GM23338 (cell line): ENCODE results near the gene LRRIQ4. TPM values are rescaled to one million over a fixed set of nuclear protein-coding genes. Genes with fewer than 3 reads are reported as not detected.

Experiments used
- ATAC-seq: fragments of 200-7000 bp; cut with Tn5 transposase; 3 replicates; pipeline ENCODE4 v1.9.1; 2020
- DNase-seq: peaks from one replicate; pipeline ENCODE4 v3.0.0-alpha.2; 2015; ENCODE audit warnings: low spot score
- H2AFZ ChIP-seq: fragments of 200-600 bp; sonication (generic); 2 replicates; pipeline ENCODE4 v1.8.0; 2016; ENCODE audit warnings: antibody characterized with exemption, mild to moderate bottlenecking, moderate library complexity
- H3F3A ChIP-seq: fragments of 200-600 bp; sonication (generic); replicated peaks from 2 replicates; pipeline ENCODE4 v1.8.0; 2017; ENCODE audit warnings: antibody characterized with exemption, mixed run types, low read depth
- H3K27ac ChIP-seq: fragments of 200-600 bp; sonication (generic); 2 replicates; pipeline ENCODE4 v1.6.1; 2016; ENCODE audit warnings: low read depth
- H3K27me3 ChIP-seq: fragments of 200-600 bp; sonication (generic); 2 replicates; pipeline ENCODE4 v1.8.0; 2016; ENCODE audit warnings: mild to moderate bottlenecking, mixed run types, moderate library complexity; ENCODE audit not compliant: insufficient read depth
- H3K36me3 ChIP-seq: fragments of 200-600 bp; sonication (generic); 2 replicates; pipeline ENCODE4 v1.8.0; 2016; ENCODE audit warnings: mild to moderate bottlenecking; ENCODE audit not compliant: insufficient read depth
- H3K4me1 ChIP-seq: fragments of 200-600 bp; sonication (generic); 2 replicates; pipeline ENCODE4 v1.8.0; 2016; ENCODE audit warnings: mild to moderate bottlenecking, moderate library complexity; ENCODE audit not compliant: insufficient read depth
- H3K4me2 ChIP-seq: fragments of 200-600 bp; sonication (generic); 2 replicates; pipeline ENCODE4 v1.7.1; 2017; ENCODE audit warnings: mixed run types
- H3K4me3 ChIP-seq: fragments of 200-600 bp; sonication (generic); 2 replicates; pipeline ENCODE4 v1.6.1; 2016; ENCODE audit warnings: mixed run types
- H3K79me2 ChIP-seq: fragments of 200-600 bp; sonication (generic); replicated peaks from 2 replicates; pipeline ENCODE4 v1.8.0; 2017; ENCODE audit warnings: mild to moderate bottlenecking; ENCODE audit not compliant: insufficient read depth
- H3K9me2 ChIP-seq: fragments of 200-600 bp; sonication (generic); 2 replicates; pipeline ENCODE4 v1.8.0; 2017; ENCODE audit not compliant: insufficient read depth
- H4K20me1 ChIP-seq: fragments of 200-600 bp; sonication (generic); replicated peaks from 2 replicates; pipeline ENCODE4 v1.8.0; 2017; ENCODE audit warnings: mild to moderate bottlenecking; ENCODE audit not compliant: insufficient read depth
- H3K27ac Mint-ChIP-seq: 2 replicates; pipeline ENCODE4 v1.8.0; 2020; ENCODE audit warnings: inconsistent platforms, mild to moderate bottlenecking, moderate library complexity, mixed read lengths
- H3K27me3 Mint-ChIP-seq: 3 replicates; pipeline ENCODE4 v1.8.0; 2022; ENCODE audit warnings: low read depth, mild to moderate bottlenecking, moderate library complexity, mixed read lengths, inconsistent platforms; ENCODE audit not compliant: insufficient read depth, poor library complexity
- H3K36me3 Mint-ChIP-seq: 3 replicates; pipeline ENCODE4 v1.8.0; 2021; ENCODE audit warnings: low read depth, mild to moderate bottlenecking, inconsistent platforms, moderate library complexity, mixed read lengths
- H3K4me1 Mint-ChIP-seq: 3 replicates; pipeline ENCODE4 v1.8.0; 2020; ENCODE audit warnings: mild to moderate bottlenecking, inconsistent platforms, mixed read lengths
- H3K4me3 Mint-ChIP-seq: 3 replicates; pipeline ENCODE4 v1.8.0; 2021; ENCODE audit warnings: moderate library complexity, mild to moderate bottlenecking, inconsistent platforms, mixed read lengths
- H3K9me3 Mint-ChIP-seq: 3 replicates; pipeline ENCODE4 v1.8.0; 2020; ENCODE audit warnings: moderate library complexity, mild to moderate bottlenecking, inconsistent platforms, mixed read lengths
- CREB1 ChIP-seq: fragments of 250-450 bp; sonication (Bioruptor Pico); IDR thresholded peaks from 2 replicates; pipeline ENCODE4 v1.5.0; 2020; ENCODE audit warnings: low read depth, mild to moderate bottlenecking, moderate library complexity
- EZH2phosphoT487 ChIP-seq: fragments of 200-600 bp; sonication (generic); IDR thresholded peaks from one replicate; pipeline ENCODE4 v1.8.1; 2018; ENCODE audit warnings: antibody characterized with exemption; ENCODE audit not compliant: unreplicated experiment
- POLR2AphosphoS5 ChIP-seq: IDR thresholded peaks from 2 replicates; pipeline ENCODE4 v1.6.1; 2016; ENCODE audit warnings: antibody characterized with exemption, low read depth
- polyA plus RNA-seq: library from polyadenylated mRNA; unstranded; fragments of >200 nt; fragmentation: Nextera tagmentation; extraction: Ambion mirVana; gene quantifications from 2 replicates; pipeline ENCODE4 v1.2.1, GENCODE V29; 2016
- total RNA-seq: library from RNA; depleted of rRNA; stranded (reverse); fragments of >200 nt; shearing (Covaris generic); gene quantifications from 2 replicates; pipeline ENCODE4 v1.2.3, GENCODE V29; 2014
- TF ChIP-seq, protein P1 (sequence below), 2 experiments: fragments of 200-600 bp in 1 of 2; sonication (generic) in 1 of 2; conservative IDR thresholded peaks; 2 replicates each; pipeline versions ENCODE4 v1.5.1 to v1.6.1; 2016 to 2017; ENCODE audit warnings: antibody characterized with exemption in 2 of 2, low read depth in 2 of 2, mild to moderate bottlenecking in 2 of 2, moderate library complexity in 1 of 2

Gene LRRIQ4
- total and polyA plus RNA-seq, 2 experiments from 2014 or later = 0.29 TPM; not detected in 1

DNA sequence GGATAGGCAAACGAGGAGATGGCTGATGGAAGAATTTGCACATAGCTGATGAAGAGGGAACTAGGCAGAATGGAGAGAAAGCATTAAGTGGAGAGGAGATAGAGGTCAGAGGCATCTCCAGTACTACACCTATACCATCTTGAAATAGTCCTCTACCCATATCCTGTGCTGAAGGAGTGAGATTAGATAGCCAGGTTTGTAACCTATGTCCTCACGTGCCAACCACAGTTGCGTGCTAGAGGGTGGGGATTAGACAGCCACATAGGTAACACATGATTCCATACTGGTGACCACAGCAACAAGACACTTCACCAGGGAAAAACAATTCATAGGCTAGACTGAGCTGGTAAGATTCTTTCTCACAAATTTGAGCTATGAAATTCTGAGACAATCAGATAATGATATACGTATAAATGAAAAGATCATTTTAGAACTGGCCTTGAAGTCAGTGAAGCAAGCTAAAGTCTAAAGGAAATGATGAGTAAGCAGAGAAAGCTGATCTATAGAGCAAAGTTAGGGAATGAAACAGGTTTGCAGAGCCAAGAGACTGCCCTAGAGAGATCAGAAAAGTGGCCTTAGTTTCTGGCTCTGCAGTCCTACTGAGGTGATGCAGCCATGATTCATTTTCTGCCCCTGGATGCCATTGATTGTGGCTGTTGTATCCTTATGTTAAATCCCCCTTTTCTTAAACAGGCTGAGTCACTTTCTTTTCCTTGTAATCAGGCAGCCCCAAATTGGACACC is 21.8 kb upstream of the LRRIQ4 start:
- H3K36me3 Mint-ChIP-seq = peaks cover 20% of the 10 kb centered on the region; the same call in 2 of the 3 replicates

DNA sequence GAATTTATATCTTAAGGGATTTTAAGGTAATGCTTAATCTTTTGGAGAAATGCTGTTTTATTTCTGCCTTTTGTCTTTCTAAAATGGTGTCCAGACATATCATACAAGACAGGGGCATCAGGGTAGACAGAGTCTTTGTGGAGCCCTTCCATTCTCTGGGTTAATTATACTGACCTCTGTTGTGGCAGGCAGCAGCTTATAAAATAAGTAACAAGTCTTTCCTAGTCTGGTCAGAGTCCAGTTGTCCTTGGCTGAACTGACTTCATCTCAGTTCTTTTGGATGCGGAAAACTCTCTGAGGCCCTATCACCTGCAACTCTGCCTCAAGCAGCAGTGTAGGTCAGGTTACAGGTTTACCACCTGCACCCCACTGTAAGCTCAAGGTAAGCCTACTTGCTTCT is 20.3 kb upstream of the LRRIQ4 start:
- no peaks in the 10 kb centered on the region for H3K79me2 ChIP-seq
- H2AFZ ChIP-seq = no peak overlapping the region
- no peak overlapping the region for H3K4me2 ChIP-seq
- peaks cover 2% of the 10 kb centered on the region for H3K27me3 Mint-ChIP-seq
- no peaks in the 10 kb centered on the region for H3K4me1 ChIP-seq
- peaks cover 8% of the 10 kb centered on the region; the same call in 2 of the 3 replicates for H3K36me3 Mint-ChIP-seq
- H3F3A ChIP-seq = no peaks in the 10 kb centered on the region
- H4K20me1 ChIP-seq = no peaks in the 10 kb centered on the region
- no peaks in the 10 kb centered on the region for H3K4me1 Mint-ChIP-seq
- H3K36me3 ChIP-seq = no peaks in the 10 kb centered on the region; the same call in 1 of the 2 replicates
- no peak overlapping the region for H3K27ac Mint-ChIP-seq
- H3K27ac ChIP-seq = no peak overlapping the region
- no peaks in the 10 kb centered on the region for H3K9me3 Mint-ChIP-seq
- no peaks in the 10 kb centered on the region for H3K9me2 ChIP-seq
- no peak for DNase-seq
- no peak for ATAC-seq
- H3K27me3 ChIP-seq = no peaks in the 10 kb centered on the region
- TF ChIP-seq EZH2phosphoT487 = no peak
- no peak overlapping the region for H3K4me3 ChIP-seq
- H3K4me3 Mint-ChIP-seq = no peak overlapping the region

More for the DNA sequence above, 21.8 kb upstream of the LRRIQ4 start:
- peaks cover 2% of the 10 kb centered on the region for H3K27me3 Mint-ChIP-seq
- no peaks in the 10 kb centered on the region for H3K4me1 Mint-ChIP-seq
- Histone ChIP-seq H3K9me2 (no peaks in the 10 kb centered on the region), H3K36me3 (peaks cover 8% of the 10 kb centered on the region), H4K20me1 (no peaks in the 10 kb centered on the region), H2AFZ (no peak overlapping the region), H3F3A (no peaks in the 10 kb centered on the region), H3K4me2 (no peak overlapping the region), H3K27me3 (no peaks in the 10 kb centered on the region), H3K4me1 (no peaks in the 10 kb centered on the region), H3K79me2 (no peaks in the 10 kb centered on the region), H3K4me3 (no peak overlapping the region), H3K27ac (no peak overlapping the region)
- DNase-seq (no peak), ATAC-seq (no peak; the same call in 2 of the 3 replicates)
- H3K27ac Mint-ChIP-seq = 0 out of 2 replicates have a peak overlapping the region, but pooled peaks have one; percentile 15
- H3K4me3 Mint-ChIP-seq = no peak overlapping the region
- no peaks in the 10 kb centered on the region for H3K9me3 Mint-ChIP-seq
- TF ChIP-seq, protein P1, sequence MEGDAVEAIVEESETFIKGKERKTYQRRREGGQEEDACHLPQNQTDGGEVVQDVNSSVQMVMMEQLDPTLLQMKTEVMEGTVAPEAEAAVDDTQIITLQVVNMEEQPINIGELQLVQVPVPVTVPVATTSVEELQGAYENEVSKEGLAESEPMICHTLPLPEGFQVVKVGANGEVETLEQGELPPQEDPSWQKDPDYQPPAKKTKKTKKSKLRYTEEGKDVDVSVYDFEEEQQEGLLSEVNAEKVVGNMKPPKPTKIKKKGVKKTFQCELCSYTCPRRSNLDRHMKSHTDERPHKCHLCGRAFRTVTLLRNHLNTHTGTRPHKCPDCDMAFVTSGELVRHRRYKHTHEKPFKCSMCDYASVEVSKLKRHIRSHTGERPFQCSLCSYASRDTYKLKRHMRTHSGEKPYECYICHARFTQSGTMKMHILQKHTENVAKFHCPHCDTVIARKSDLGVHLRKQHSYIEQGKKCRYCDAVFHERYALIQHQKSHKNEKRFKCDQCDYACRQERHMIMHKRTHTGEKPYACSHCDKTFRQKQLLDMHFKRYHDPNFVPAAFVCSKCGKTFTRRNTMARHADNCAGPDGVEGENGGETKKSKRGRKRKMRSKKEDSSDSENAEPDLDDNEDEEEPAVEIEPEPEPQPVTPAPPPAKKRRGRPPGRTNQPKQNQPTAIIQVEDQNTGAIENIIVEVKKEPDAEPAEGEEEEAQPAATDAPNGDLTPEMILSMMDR (conservative IDR thresholded peaks at IDR 0.05; ENCODE audit: low read depth in 2 of 2) = no peak

DNA sequence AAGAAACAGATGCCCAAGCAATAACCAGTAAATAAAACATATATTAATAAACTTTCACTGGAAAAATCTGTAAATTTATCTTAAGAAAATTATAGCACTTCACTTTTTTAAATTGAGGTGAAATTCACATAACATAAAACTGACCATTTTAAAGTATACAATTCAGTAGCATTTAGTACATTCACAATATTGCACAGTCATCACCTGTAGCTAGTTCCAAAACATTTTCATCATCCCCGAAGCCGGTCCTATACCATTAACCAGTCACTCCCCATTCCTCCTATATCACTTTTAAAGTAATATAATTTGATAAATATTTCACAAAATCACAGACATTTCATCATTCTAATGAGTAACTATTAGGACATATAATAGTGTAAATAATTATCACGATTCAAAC is 8.0 kb upstream of the LRRIQ4 start:
- Histone ChIP-seq H3K27me3 (no peaks in the 10 kb centered on the region), H2AFZ (no peak overlapping the region), H3K4me1 (0 out of 2 replicates have a peak, but pooled peaks cover 3% of the 10 kb centered on the region), H3K36me3 (no peaks in the 10 kb centered on the region), H3K79me2 (no peaks in the 10 kb centered on the region), H3F3A (no peaks in the 10 kb centered on the region), H3K4me2 (no peak overlapping the region), H3K9me2 (no peaks in the 10 kb centered on the region), H3K4me3 (no peak overlapping the region), H4K20me1 (no peaks in the 10 kb centered on the region), H3K27ac (no peak overlapping the region)
- Mint-ChIP-seq H3K9me3 (no peaks in the 10 kb centered on the region), H3K27ac (no peak overlapping the region), H3K4me1 (peaks cover 3% of the 10 kb centered on the region), H3K27me3 (no peaks in the 10 kb centered on the region), H3K4me3 (no peak overlapping the region), H3K36me3 (no peaks in the 10 kb centered on the region)
- ATAC-seq = no peak
- DNase-seq = no peak
- TF ChIP-seq CREB1 (no peak), POLR2AphosphoS5 (no peak)
- TF ChIP-seq, protein P1 (conservative IDR thresholded peaks at IDR 0.05; ENCODE audit: low read depth in 2 of 2) = no peak
